ENCODE results near the gene THSD7A.

THSD7A gene

GRCh38 chr7:11491811-11492210, 340.2 kb downstream of the THSD7A start:
- FAIRE-seq: no peak

DNA sequence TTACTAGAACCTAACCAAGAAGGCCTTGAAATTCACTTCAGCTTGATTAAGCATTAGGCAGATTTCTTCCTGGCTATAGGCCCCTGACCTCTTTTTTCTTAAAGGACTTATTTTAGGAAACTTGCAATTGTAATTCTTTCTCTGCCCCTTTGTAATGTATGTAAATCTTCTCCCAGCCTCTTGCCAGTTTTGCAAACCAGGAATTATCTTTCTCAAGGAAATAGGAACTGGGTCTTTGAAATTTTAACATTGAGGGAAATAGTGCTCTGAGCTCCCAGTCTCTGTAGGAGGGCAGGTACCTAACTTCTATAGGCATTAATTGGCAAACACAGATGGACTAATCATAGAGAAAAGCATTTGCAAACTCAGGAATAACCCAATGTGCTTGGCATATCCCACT, 342.7 kb downstream of the THSD7A start:
- FAIRE-seq: no peak

DNA sequence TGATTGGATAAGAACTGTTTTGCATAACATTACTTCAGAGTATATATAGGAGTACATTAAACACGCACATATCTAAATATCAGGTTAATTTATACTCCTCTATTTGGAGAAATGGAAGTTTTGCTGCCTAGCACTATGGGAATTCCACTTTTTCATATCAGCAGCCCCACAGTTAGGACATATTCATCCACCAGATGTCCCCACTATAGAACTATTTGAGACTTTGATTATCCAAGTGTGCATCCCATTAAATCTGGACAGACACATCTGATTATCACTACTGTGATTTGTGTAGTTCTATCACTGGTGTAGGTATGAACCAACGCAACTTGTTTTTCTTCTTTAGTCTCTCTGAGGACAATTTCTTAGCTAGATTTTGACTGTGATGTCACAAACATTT, 345.7 kb downstream of the THSD7A start:
- no peak for FAIRE-seq

DNA sequence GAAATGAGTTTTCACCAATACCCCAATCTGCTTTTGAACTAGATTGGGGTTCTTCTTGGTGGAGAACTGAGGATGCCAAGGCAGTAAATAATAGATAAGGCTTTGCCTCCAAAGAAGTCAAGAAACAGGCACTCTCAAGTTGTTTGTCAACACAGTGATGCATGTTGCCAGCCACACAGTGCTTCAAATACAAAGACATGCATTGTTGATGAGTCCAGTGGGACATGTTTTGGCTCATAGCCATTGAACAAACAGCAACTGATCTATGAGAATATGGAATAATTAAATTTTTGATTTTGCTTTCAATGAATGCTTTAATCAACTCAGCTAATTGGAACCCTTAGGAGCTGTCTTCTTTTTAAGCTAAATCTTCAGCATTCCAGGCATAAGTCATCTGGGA, 346.4 kb downstream of the THSD7A start:
- no peak for FAIRE-seq

GRCh38 chr7:11480143-11480542, 351.9 kb downstream of the THSD7A start:
- FAIRE-seq: no peak

DNA sequence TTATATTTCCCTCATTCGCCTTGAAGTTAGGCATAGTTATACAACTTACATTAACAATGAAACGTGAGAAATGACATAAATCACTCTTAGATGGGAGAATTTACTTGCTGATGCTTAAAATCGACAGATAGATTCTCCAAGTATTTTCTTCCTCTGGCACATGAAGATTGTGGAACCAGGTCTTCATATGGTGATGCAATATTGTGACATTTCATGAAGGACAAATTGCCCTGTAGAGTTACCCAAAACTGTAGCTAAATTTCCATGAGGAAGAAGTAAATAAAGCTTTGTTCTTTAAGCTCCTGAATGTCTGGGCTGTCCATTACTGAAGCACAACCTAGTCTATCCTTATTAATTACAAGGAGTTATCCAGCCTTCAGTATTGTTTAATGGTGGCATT, 353.1 kb downstream of the THSD7A start:
- FAIRE-seq: no peak

GRCh38 chr7:11478426-11478825, 353.6 kb downstream of the THSD7A start:
- no peak for FAIRE-seq

DNA sequence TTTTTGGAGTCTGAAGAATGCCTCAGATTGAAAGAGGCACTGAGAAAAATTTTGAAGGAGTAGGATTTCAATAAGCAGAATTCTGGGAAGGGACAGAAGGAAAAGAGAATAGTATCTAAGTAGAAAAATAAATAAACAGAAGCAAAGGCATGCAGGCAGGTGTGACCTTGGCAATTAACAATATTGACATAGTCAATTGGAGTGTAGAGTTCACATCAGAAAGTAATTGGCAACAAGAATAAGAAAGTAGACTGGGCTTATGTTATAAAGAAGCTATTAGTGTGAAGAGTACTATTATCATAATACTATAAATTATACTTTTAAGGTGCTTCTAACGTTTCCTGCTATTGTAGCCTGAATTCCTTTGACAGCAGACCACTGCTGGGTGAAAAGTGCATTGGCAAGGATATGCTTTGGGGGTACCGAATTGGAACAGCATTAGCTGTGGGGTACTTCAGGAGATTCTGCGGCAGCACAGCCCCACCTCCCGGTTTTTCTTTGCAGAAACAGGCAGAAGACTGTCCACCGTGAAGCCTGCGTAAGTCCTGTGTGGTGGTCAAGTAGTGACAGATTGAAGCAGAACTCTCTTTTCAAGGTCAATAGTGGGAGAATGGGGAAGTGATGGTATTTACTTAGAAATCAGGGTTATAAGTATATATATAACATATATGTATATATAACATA, 357.0 kb downstream of the THSD7A start:
- FAIRE-seq: no peak

GRCh38 chr7:11473807-11474424, 358.1 kb downstream of the THSD7A start:
- no peak for FAIRE-seq

GRCh38 chr7:11473220-11473619, 358.8 kb downstream of the THSD7A start:
- no peak for FAIRE-seq

- FAIRE-seq: no peak
Observed at GRCh38 chr7:11472646-11473045, 359.4 kb downstream of the THSD7A start.

GRCh38 chr7:11471255-11471654, 360.7 kb downstream of the THSD7A start:
- FAIRE-seq: no peak

DNA sequence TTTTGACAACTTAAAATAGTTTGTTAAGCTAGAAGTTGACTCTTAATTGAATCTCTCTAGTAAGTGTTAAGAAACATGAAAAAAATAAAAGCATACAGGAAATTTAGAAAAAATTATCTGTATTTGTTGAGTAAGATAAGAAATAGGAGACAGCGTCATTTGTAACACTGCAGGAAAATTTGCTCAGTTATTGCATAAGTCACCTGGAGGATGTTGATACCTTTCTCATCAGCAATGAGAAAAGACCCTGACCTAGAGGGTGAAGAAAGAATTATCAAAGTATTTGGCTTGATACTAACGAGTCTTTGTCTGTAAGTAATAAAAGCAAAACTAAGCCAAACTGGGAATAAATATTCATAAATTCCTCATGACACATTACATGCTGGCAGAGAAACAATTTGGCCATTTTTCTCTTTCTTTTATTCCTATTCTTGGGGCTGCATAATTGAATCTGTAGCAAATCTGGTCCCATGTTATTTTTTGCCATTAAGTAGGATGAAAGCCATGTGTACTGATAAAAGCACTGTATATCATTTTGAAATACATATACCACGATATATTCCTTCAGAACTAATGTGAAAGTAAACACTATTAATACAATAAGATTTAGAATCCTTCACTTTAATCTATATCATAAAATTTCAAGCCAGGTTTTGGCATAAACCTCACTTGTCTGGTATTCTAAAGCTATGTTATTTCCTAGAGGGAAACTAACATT, 362.8 kb downstream of the THSD7A start:
- FAIRE-seq: peak; percentile 74

DNA sequence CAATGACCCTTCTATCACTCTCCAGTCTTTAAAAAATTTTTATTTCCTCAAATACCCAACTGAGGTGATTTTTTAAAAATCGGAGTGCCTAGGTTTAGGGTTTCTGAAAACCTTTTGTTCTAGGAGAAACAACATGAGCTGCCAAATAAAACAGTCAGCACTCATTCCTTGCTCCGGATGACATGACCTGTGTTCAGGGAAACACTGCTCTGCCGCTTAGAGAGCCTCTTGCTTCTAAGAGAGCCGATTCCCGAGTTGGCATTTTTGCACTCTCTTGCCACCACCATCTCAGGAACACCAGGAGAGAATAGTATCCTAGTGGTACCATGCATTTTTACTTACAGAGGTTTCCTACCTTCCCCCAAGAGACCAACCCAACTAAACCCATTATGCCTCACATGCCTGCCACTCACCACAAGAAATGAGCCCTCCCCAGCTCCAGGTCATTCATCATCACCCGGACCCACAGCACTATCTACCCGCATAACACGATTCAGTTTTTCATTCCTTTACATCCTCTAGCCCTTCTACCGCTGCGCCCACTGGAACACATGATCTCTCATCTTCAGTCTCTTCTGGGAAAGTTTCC, 365.4 kb downstream of the THSD7A start:
- no peak for FAIRE-seq

- no peak for FAIRE-seq
Observed at GRCh38 chr7:11464624-11465023, 367.4 kb downstream of the THSD7A start.

GRCh38 chr7:11461946-11462345, 370.1 kb downstream of the THSD7A start:
- no peak for FAIRE-seq

DNA sequence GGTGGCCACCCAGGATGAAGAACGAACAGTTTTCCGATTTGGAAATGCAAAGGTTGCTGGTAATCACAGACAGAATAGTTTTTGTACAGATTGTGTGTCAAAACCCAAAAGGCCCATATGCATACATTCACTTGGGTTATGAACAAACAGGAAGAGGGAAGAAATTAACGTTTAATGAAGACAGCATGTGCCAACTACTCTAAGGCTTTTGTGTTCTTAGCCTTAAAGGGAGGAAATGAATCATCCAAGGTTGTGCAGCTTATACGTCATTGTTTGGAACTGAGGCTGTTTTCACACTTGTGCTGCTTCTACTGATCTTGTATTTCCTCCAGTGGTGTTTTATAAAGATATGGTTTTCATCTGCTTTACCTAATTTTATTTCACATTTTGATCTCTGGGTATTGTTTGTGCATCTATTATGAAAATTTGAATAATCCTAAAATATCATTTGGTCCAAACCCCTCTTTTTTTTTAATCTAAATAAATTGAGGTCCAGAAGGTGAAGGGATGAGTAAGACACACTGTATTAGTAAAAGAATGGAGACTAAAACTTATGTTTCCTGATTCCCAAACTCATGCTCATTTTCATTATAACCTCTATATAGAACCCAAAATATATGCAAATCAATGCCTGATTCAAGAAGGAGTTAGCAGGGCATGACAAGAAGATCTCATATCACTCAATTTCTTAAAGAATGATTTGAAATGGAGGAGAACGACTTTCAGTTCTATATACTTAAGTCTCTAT, 373.1 kb downstream of the THSD7A start:
- FAIRE-seq: no peak

DNA sequence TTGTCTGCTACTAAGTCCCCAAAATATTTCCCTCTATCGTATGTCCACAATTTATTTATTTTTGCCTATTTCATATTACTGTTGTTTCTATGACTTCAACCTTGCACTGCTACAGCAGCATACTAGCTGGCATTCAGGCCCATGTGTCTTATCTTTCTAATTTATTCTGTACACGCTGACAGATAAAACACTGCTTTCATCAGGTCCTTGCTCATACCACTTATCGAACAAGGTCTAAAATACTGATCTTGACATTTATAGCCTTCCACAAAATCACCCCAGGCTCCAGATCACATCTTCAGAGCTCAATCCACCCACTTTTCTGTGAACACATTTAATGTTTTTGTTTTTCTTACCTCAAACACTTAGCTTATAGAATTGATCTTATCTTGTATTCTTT, 374.6 kb downstream of the THSD7A start:
- FAIRE-seq: no peak

GRCh38 chr7:11456574-11456973, 375.4 kb downstream of the THSD7A start:
- FAIRE-seq: no peak

DNA sequence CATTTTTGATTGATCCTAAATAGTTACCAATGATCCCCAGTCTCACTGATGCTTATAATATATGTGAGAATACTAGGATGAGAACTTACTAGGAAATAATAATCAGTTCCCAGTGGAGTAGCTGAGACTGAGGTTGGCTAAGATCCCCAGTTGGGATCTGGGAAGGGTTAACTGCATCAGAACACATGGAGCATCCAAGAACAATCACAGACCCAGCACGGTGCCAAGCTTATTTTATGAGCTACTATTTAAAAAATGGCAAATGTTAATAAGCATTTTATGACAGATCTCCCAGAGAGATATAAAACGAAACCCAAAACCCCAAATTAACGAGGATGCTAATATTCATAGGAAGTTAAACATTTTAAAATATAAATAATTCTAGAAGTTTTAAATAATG, 379.5 kb downstream of the THSD7A start:
- FAIRE-seq: no peak

DNA sequence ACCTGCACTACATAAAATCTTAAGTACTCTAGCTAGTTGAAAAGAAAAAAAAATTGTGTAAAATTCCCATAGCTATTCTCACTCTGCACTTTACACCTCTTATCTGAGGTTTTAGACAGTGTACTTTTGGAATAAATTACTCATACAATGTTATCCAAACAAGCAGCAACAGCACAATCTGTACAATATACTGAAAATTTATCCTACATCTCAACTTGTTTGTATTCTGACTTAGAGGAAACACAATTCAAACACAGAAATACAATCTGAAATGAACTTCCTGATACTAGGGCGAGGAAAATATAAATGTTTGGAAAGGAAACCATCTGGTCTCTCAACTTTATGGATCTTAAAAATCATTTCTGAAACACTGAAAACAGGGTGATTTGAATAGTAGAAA, 381.7 kb downstream of the THSD7A start:
- FAIRE-seq: no peak

DNA sequence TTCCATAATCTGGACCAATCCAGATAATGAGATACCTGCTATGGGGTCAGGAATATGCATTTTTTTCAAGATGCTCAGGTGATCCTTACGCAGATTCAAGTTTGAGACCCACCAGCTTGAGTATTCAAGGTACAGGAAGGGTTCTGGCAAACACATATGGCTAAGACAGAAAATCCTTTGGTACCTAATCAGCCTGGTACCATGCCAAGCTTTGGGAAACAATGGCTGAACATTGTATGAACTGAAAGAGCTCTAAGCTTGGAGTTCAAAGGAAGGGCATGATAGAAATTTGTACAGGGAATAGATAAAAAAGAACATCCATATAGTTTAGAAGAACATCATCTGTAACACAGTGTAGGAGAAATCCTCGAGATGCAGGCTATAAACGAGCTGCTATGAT, 382.7 kb downstream of the THSD7A start:
- FAIRE-seq: no peak

DNA sequence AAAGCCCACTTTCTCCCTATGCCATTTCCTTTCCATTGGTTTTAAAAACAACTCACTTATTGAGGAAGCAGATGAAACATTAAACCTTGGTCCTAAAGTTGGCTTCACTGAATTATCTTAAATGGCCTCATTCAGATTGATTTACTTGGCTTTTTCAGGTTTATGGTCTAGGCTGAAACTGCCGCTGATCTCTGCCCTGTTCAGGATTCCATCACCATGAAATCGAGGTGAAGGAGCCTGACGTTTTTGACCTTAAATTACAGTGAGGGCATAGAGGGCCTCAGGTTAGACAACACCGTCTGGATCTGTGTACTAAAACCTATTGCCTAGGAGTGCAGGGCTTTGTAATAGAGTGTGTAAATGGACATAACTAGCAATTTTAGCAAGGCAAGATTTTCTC, 383.7 kb downstream of the THSD7A start:
- no peak for FAIRE-seq

Data from islet of Langerhans (tissue), 1 donor.